Measurements from ENCODE around the gene TRIM56. TPM values are rescaled to one million over a fixed set of nuclear protein-coding genes. Genes with fewer than 3 reads are reported as not detected.

Gene TRIM56
- total RNA-seq, 1 experiment from 2014 or later = 23.1 TPM

- H3K9me3 Mint-ChIP-seq = peaks cover 7% of the 10 kb centered on the region
- peak; percentile 36; the same call in 1 of the 2 replicates for TF ChIP-seq TEAD1 (CRISPR knock-in tag; IDR thresholded peaks at IDR 0.05)
- TF ChIP-seq SP1 (CRISPR knock-in tag; conservative IDR thresholded peaks at IDR 0.05) = 0 out of 2 replicates have a peak, but pooled peaks have one; percentile 12
- peak; percentile 96 for TF ChIP-seq GABPB1 (CRISPR knock-in tag; IDR thresholded peaks at IDR 0.05)
- TF ChIP-seq RORB (CRISPR knock-in tag; IDR thresholded peaks at IDR 0.05) = no peak
- TF ChIP-seq TEAD4 (CRISPR knock-in tag; IDR thresholded peaks at IDR 0.05) = peak; percentile 80; the same call in 1 of the 2 replicates
- peak; percentile 41; the same call in 1 of the 2 replicates for TF ChIP-seq ZNF423 (CRISPR knock-in tag; IDR thresholded peaks at IDR 0.05)
- no peak for TF ChIP-seq FOXP1 (CRISPR knock-in tag; IDR thresholded peaks at IDR 0.05; ENCODE audit: borderline replicate concordance)
- peak; percentile 68 for ATAC-seq
- H3K27me3 Mint-ChIP-seq (ENCODE audit: low read depth) = peaks cover 9% of the 10 kb centered on the region
- DNase-seq (ENCODE audit: low spot score) = peak; percentile 48
- H3K36me3 Mint-ChIP-seq = peaks cover 5% of the 10 kb centered on the region
- CTCF ChIA-PET = interaction anchor here (0.6 to 2.4 kb wide), 7 partner anchors 10 to 397 kb away, joined by 3 to 12 read pairs (median 6); no protein-coding TSS in a partner anchor
- peak overlapping the region; percentile 75 for H3K27ac Mint-ChIP-seq
- no peak overlapping the region; the same call in 1 of the 2 replicates for H3K4me3 Mint-ChIP-seq
- H3K4me1 Mint-ChIP-seq = peaks cover 40% of the 10 kb centered on the region
- POLR2A ChIA-PET = interaction anchor here (0.7 to 0.8 kb wide), 2 partner anchors 37 to 52 kb away, joined by 3 read pairs; partner anchors contain the start of gene TRIM56
Measured at GRCh38 chr7:101121991-101122932, 37.0 kb downstream of the TRIM56 start.

- DNase-seq (ENCODE audit: low spot score) = no peak
- POLR2A ChIA-PET = interaction anchor here (0.7 to 0.8 kb wide), 2 partner anchors 38 to 51 kb away, joined by 3 read pairs; partner anchors contain the start of gene TRIM56
- peaks cover 5% of the 10 kb centered on the region for H3K36me3 Mint-ChIP-seq
Measured at GRCh38 chr7:101122933-101123702, 37.8 kb downstream of the TRIM56 start.

More at GRCh38 chr7:101122933-101123702, 37.8 kb downstream of the TRIM56 start:
- ATAC-seq = no peak
- Mint-ChIP-seq H3K27ac (peak overlapping the region; percentile 74; the same call in 1 of the 2 replicates), H3K9me3 (peaks cover 7% of the 10 kb centered on the region), H3K27me3 (ENCODE audit: low read depth) (peaks cover 14% of the 10 kb centered on the region), H3K4me1 (peaks cover 49% of the 10 kb centered on the region), H3K4me3 (no peak overlapping the region)
- CTCF ChIA-PET = interaction anchor here (0.5 to 2.4 kb wide), 8 partner anchors 21 to 398 kb away, joined by 3 to 12 read pairs (median 4); no protein-coding TSS in a partner anchor
- no peak for TF ChIP-seq E2F5 (CRISPR knock-in tag; IDR thresholded peaks at IDR 0.05)
- TF ChIP-seq TEAD4 (CRISPR knock-in tag; IDR thresholded peaks at IDR 0.05) = no peak
- no peak for TF ChIP-seq ZNF512 (CRISPR knock-in tag; IDR thresholded peaks at IDR 0.05; ENCODE audit: borderline replicate concordance)
- peak; percentile 89 for TF ChIP-seq ZNF121 (CRISPR knock-in tag; IDR thresholded peaks at IDR 0.05)
- peak; percentile 70 for TF ChIP-seq GABPB1 (CRISPR knock-in tag; IDR thresholded peaks at IDR 0.05)
- no peak for TF ChIP-seq OVOL2 (CRISPR knock-in tag; IDR thresholded peaks at IDR 0.05; ENCODE audit: borderline replicate concordance)
- no peak for TF ChIP-seq TP53 (CRISPR knock-in tag; IDR thresholded peaks at IDR 0.05)
- TF ChIP-seq, protein P1, sequence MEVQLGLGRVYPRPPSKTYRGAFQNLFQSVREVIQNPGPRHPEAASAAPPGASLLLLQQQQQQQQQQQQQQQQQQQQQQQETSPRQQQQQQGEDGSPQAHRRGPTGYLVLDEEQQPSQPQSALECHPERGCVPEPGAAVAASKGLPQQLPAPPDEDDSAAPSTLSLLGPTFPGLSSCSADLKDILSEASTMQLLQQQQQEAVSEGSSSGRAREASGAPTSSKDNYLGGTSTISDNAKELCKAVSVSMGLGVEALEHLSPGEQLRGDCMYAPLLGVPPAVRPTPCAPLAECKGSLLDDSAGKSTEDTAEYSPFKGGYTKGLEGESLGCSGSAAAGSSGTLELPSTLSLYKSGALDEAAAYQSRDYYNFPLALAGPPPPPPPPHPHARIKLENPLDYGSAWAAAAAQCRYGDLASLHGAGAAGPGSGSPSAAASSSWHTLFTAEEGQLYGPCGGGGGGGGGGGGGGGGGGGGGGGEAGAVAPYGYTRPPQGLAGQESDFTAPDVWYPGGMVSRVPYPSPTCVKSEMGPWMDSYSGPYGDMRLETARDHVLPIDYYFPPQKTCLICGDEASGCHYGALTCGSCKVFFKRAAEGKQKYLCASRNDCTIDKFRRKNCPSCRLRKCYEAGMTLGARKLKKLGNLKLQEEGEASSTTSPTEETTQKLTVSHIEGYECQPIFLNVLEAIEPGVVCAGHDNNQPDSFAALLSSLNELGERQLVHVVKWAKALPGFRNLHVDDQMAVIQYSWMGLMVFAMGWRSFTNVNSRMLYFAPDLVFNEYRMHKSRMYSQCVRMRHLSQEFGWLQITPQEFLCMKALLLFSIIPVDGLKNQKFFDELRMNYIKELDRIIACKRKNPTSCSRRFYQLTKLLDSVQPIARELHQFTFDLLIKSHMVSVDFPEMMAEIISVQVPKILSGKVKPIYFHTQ (CRISPR knock-in tag; IDR thresholded peaks at IDR 0.05) = no peak
